SK-N-SH treated with all-trans-retinoic acid at 6 μM for 48 hours (cell line): ENCODE measurements around the gene PLXDC2.

ENCODE experiments used
- PATZ1 ChIP-seq: fragments of 250-450 bp; sonication (Bioruptor Pico); IDR thresholded peaks from 2 replicates; pipeline ENCODE4 v1.8.0; 2020; ENCODE audit warnings: mild to moderate bottlenecking, moderate library complexity, borderline replicate concordance
- SNAI2 ChIP-seq: fragments of 250-450 bp; sonication (Bioruptor Pico); IDR thresholded peaks from 2 replicates; pipeline ENCODE4 v1.5.0; 2020; ENCODE audit warnings: mild to moderate bottlenecking, moderate library complexity
- TCF4 ChIP-seq: fragments of 250-450 bp; sonication (Bioruptor Pico); IDR thresholded peaks from 2 replicates; pipeline ENCODE4 v1.8.0; 2021; ENCODE audit warnings: mild to moderate bottlenecking, moderate library complexity, borderline replicate concordance
- ZFP30 ChIP-seq: fragments of 450-650 bp; formaldehyde crosslinking; IDR thresholded peaks from 2 replicates; pipeline ENCODE4 v1.5.0; 2022; ENCODE audit warnings: mild to moderate bottlenecking, moderate library complexity
- ZNF8 ChIP-seq: fragments of 450-650 bp; formaldehyde crosslinking; IDR thresholded peaks from 2 replicates; pipeline ENCODE4 v1.5.0; 2020; ENCODE audit warnings: mild to moderate bottlenecking, moderate library complexity
- TF ChIP-seq, protein P1 (sequence below): fragments of 250-450 bp; sonication (Bioruptor Pico); IDR thresholded peaks from 2 replicates; pipeline ENCODE4 v1.5.1; 2021; ENCODE audit warnings: mild to moderate bottlenecking, moderate library complexity

DNA sequence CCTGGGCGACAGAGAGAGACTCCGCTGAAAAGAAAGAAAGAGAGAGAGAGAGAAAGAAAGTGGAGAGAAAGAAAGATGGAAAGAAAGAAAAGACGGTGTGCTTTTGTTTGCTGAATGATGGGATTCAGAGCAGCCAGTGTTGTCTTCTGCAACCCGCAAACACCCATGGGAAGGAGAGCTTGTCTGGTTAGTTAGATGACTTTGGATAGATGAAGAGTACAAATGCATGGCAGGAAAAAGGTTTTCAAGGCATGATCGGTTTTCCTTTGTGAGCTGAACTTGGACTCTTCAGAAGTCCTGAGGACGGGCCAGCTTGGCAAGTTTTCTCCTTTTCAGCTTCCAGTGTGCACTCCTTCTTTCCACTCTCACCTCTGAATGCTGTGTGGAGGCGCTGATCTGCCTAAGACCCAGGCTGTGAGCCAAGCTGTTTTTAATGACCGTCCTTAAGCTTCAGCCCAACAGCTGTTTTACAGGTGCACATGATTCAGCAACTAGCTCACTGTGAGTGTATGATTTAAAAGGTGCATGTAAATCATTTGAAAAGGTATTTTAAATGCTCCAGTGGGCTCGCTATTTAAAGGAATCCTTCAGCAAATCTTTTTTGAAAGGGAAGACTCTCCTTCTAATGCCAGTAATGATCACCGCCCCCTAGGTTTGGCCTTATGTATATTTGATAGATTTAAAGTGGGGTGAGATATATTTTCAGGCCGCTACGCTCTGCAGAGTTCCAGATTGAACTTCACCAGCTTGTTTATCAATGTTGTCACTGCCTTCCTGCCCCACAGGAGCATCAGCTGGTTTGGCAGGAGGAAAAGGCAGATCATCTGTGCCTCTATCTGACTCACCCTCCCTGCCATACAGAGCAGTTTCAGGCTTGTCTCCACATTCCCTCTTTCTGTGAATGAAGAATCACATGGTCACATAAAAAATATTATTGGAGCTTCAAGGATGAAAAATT lies 115.0 kb downstream of the PLXDC2 start:
- no peak for TF ChIP-seq PATZ1 (CRISPR knock-in tag)
- no peak for TF ChIP-seq TCF4 (CRISPR knock-in tag)
- no peak for TF ChIP-seq ZNF8 (CRISPR knock-in tag)
- no peak for TF ChIP-seq SNAI2 (CRISPR knock-in tag)
- TF ChIP-seq, protein P1, sequence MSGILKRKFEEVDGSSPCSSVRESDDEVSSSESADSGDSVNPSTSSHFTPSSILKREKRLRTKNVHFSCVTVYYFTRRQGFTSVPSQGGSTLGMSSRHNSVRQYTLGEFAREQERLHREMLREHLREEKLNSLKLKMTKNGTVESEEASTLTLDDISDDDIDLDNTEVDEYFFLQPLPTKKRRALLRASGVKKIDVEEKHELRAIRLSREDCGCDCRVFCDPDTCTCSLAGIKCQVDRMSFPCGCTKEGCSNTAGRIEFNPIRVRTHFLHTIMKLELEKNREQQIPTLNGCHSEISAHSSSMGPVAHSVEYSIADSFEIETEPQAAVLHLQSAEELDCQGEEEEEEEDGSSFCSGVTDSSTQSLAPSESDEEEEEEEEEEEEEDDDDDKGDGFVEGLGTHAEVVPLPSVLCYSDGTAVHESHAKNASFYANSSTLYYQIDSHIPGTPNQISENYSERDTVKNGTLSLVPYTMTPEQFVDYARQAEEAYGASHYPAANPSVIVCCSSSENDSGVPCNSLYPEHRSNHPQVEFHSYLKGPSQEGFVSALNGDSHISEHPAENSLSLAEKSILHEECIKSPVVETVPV (CRISPR knock-in tag) = no peak
- no peak for TF ChIP-seq ZFP30 (CRISPR knock-in tag)
